ENCODE measurements around the gene EVC2.

DNA sequence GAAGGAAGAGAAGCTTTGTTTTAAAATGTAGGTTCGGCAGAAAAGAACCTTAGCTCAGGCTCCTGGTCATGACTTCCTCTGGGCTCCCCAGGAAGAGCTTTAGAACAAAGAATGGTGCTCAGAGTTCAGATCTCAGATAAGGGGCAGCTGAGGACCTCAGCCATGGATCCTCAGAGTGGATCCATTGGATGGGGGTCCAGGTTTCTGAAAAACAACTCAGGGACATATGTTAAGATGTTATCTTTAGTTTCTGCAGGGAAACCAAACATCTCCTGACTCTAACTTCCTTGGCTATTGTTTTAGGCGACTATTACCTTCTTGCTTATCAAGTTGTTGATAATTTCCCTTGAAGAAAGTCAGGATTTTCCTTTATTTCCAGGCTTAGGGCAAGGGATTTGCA is 8.0 kb upstream of the EVC2 start:
- TF ChIP-seq, protein P1, sequence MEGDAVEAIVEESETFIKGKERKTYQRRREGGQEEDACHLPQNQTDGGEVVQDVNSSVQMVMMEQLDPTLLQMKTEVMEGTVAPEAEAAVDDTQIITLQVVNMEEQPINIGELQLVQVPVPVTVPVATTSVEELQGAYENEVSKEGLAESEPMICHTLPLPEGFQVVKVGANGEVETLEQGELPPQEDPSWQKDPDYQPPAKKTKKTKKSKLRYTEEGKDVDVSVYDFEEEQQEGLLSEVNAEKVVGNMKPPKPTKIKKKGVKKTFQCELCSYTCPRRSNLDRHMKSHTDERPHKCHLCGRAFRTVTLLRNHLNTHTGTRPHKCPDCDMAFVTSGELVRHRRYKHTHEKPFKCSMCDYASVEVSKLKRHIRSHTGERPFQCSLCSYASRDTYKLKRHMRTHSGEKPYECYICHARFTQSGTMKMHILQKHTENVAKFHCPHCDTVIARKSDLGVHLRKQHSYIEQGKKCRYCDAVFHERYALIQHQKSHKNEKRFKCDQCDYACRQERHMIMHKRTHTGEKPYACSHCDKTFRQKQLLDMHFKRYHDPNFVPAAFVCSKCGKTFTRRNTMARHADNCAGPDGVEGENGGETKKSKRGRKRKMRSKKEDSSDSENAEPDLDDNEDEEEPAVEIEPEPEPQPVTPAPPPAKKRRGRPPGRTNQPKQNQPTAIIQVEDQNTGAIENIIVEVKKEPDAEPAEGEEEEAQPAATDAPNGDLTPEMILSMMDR (IDR thresholded peaks at IDR 0.05) = no peak
- TF ChIP-seq EZH2 (IDR thresholded peaks at IDR 0.05; ENCODE audit: borderline replicate concordance, insufficient read depth, low read depth, low read length, poor library complexity, severe bottlenecking) = no peak
